HTERT RPE-1 (cell line): ENCODE measurements around the gene ESPL1.

ENCODE experiments used
- in situ Hi-C: fragments of 300-500 bp; cut with MboI; formaldehyde crosslinking; loops from 4 replicates; pipeline ENCODE4 v1.14.3; 2020; ENCODE audit warnings: low sequenced_read_pairs

The ESPL1 gene

GRCh38 chr12:53267999-53268629 is at the start of gene ESPL1:
Gene ESPL1 (plus strand): TSS chr12:53268299. CDS start chr12:53268767, 468 bp downstream.
- in situ Hi-C loops: no loop called here

GRCh38 chr12:53218551-53219291 is 49.4 kb upstream of the ESPL1 start:
- in situ Hi-C loops: no loop called here

- in situ Hi-C loops: no loop called here
Measured at GRCh38 chr12:53219292-53219955, 48.7 kb upstream of the ESPL1 start.

- in situ Hi-C loops: no loop called here
Measured at GRCh38 chr12:53219956-53220693, 48.0 kb upstream of the ESPL1 start.

- in situ Hi-C loops: no loop called here
Measured at GRCh38 chr12:53220694-53221202, 47.4 kb upstream of the ESPL1 start.

- in situ Hi-C loops: no loop called here
Measured at GRCh38 chr12:53221203-53222080, 46.7 kb upstream of the ESPL1 start.

- in situ Hi-C loops: no loop called here
Measured at GRCh38 chr12:53222170-53222721, 45.9 kb upstream of the ESPL1 start.

- in situ Hi-C loops: no loop called here
Measured at GRCh38 chr12:53222806-53223261, 45.3 kb upstream of the ESPL1 start.

- in situ Hi-C loops: no loop called here
Measured at GRCh38 chr12:53223389-53224060, 44.6 kb upstream of the ESPL1 start.

GRCh38 chr12:53224061-53224896 is 43.8 kb upstream of the ESPL1 start:
- in situ Hi-C loops: no loop called here

GRCh38 chr12:53224897-53225634 is 43.0 kb upstream of the ESPL1 start:
- in situ Hi-C loops: no loop called here

GRCh38 chr12:53225635-53226424 is 42.3 kb upstream of the ESPL1 start:
- in situ Hi-C loops: no loop called here

GRCh38 chr12:53226815-53227214 is 41.3 kb upstream of the ESPL1 start:
- in situ Hi-C loops: no loop called here

GRCh38 chr12:53227341-53227740 is 40.8 kb upstream of the ESPL1 start:
- in situ Hi-C loops: no loop called here

GRCh38 chr12:53227836-53228235 is 40.3 kb upstream of the ESPL1 start:
- in situ Hi-C loops: no loop called here

GRCh38 chr12:53229454-53229853 is 38.6 kb upstream of the ESPL1 start:
- in situ Hi-C loops: no loop called here
